GM18526 (cell line): Measurements from ENCODE around the gene CREB5.

ENCODE experiments used
- POLR2A ChIP-seq: IDR thresholded peaks from 3 replicates; pipeline ENCODE4 v1.6.1; 2011; ENCODE audit not compliant: insufficient read length; ENCODE audit errors: extremely low read depth

CREB5 gene

GRCh38 chr7:28656529-28656928 lies 244.2 kb downstream of the CREB5 start:
- TF ChIP-seq POLR2A: no peak

DNA sequence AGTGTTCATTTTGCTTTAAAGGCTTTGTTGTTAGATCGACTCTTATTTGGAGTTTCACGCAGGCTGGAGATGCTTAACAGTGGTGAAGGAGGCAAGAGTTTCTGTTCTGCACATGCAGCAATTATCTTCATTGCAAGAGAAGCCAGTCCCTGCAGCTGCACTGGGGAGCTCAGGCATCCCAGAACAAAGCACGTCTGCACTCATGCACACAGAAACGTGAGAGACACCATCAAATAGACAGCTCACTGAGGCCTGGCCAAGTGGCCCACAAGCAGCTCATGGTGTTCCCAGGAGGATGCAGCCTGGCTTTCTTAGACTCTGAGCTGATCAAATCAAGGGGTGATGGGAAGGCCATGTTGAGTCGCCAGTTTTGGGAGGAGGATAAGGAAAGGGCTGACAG lies 246.1 kb downstream of the CREB5 start:
- no peak for TF ChIP-seq POLR2A

DNA sequence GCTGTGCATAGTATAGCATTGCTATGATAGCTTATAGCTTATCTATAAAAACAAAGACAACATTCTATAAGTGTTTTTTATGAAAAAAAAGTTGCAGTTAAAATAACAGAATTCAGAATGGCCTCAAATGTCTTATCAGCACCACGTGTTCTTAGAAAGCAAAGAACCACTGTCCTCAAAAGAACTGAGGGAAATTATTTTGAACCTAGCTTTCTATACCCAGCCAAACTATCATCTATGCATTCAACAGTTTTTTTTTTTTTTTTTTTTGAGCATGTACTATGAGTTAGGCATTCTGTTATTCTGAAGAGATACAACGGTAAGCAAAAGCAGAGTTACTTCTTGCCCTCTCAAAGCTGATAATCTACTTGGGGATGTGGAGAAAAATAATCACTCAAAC lies 247.8 kb downstream of the CREB5 start:
- TF ChIP-seq POLR2A: no peak

DNA sequence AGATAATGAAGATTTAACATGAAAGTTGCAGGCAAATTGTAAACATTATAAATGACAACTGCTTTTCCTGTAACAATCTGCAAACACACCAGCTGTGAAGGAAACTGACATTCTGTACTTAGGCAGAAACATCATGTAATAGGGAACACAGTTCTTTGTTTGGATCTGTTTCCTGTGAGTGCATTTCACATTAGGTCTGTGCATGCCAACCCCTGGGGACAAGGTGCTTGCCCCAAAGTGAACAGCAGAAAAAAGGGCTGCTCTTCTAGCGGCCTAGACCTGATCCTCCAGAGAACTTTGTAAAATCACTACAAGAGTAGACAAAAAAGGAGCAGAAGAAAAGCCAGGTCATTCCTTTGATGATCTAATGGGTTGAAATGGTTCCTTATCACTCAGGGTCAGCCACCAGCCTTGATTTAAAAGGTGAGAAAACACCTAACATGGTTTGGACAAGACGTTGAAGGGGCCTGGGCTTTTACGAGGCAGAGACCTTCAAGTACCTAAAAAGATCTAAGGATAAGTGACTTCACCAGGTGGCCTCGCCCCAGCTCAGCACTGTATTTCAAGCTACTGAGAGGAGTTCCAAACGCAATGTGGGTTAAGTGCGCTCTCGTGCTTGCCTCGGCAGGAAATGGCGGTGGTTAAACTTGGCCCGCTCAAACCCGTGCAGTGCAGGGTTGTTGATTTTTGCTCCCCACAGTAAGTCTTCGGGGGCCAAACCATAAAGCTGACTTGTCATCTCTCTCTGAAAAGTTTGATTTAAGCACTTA lies 249.7 kb downstream of the CREB5 start:
- TF ChIP-seq POLR2A: no peak

GRCh38 chr7:28666154-28666553 lies 253.8 kb downstream of the CREB5 start:
- no peak for TF ChIP-seq POLR2A

DNA sequence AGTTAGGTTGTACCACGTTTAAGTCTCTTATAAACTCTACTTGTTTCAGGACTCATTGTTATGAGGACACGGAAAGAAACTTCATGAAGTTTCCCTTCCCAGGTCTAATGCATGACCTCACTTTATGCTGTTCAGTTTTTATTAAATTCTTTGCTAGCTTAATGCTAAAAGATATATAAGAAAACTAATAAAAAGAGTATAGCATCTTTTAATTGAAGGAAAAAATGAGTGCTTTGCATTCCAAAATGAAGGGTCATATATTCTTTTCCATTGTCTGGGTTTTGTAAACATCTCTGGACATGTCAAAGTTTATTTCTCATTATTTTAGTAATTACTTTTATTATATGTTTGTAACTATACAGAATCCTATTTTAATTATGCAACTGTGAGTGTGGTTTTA lies 255.8 kb downstream of the CREB5 start:
- no peak for TF ChIP-seq POLR2A

DNA sequence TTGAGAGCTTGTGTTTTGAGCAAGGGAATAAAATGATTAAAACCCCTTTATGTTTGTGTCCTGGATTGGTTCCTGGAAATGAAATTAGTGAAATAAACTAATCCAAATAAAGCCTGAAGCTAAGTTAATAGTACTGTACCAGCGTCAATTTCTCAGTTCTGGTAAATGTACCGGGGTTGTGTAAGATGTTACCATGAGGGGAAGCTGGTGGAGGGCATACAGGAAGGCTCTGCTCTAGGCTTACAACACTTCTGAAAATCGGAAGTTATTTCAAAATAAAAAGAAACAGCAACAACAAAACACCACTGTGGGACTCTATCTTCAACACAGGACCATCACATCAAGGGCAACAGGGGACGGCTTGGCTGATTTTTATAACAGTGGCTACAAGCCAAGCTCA lies 257.0 kb downstream of the CREB5 start:
- no peak for TF ChIP-seq POLR2A

DNA sequence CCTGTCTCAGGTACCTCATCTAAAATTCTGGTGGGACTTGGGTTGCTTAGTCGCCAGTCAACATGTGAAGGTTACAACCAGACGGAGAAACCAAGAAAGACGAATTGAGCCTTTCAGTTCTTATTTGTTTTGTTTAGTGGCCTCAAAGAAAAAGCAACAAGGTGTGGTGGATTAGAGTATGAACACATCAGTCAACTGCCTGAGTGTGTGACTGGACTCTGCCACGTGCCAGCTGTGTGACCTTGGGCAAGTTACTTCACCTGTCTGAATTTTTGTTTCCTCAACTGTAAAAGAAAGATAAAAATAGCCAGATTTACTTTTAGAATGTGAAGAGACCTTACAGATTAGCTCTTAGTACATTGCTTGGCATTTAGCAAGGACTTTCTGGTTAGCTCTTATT lies 259.2 kb downstream of the CREB5 start:
- TF ChIP-seq POLR2A: no peak

DNA sequence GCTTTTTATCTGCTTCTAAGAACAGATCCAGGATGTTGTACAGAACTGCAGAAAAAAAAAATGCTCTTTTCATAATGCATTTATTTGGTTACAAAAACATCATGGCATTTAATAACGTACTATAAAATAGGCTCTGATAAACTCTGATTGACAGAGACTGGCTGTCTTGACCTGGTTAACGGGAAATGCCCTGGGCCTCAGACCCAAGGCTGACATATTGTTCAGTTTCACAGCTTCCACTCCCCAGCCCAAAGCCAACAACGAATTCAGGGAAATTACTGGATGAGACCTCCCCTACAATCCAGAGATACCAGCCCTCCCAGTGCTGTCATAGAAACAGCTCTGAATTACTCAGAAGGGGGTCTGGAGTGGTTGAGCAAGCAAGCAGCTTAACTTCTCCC lies 260.1 kb downstream of the CREB5 start:
- TF ChIP-seq POLR2A: no peak

DNA sequence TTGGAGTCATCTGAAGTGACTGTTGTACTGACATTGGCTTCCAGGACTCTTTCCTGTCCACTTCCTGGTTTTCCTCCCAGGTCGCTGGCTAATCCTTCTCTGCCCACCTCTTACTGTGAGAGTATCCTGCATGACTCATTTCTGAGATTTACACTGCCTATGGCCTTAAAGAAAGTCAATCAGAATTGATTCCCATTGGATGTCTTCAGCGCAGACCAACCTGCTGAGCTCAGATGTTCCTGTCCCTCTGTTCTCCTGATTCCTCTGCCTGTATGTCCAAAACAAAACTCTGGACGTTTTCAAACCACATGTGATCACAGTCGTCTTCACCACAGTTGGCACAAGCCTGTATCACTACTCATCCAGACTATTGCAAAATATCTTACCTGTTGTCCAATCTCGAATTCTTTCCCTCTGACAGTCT lies 262.1 kb downstream of the CREB5 start:
- TF ChIP-seq POLR2A: no peak

GRCh38 chr7:28675429-28675828 lies 263.1 kb downstream of the CREB5 start:
- TF ChIP-seq POLR2A: no peak

DNA sequence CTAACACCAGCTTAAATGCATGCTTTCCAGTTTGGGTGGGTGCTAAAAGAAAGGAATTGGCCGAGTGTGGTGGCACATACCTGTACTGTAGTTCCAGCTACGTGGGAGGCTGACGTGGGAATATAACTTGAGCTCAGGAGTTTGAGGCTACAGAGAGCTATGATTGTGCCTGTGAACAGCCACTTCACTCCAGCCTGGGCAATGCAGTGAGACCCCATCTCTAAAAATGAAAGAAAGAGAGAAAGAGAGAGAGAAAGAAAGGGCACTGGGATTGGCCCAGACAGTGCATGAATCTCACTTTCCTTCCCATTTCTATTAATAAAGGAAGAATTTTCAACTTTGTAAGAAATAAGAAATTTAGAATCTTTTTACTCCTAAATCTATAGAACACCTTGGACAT lies 265.4 kb downstream of the CREB5 start:
- TF ChIP-seq POLR2A: no peak

DNA sequence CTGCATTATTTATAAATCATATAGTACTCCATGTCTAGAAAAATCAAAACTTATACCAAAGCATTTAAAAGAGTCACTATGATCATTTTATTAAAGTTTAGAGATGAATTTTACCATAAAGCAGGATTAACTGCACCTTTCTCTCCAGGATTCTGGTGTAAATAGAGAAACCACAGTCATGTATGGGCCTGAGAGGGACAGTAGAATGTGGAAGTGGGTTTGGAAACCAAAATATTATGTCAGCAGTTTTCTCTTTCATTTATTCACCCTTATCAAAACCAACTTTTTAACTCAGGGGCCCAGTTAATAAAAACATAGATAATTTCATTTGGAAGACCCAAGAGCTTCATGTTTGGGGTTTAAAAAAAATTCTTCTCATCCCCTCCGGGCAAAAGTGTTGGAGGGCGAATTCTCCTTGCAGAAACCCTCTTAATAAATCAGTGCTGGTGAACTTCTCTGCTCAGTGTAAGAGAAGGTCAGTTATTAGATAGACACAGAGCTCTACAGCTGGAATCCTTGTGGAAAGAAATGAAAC lies 266.2 kb downstream of the CREB5 start:
- no peak for TF ChIP-seq POLR2A

GRCh38 chr7:28681693-28682310 lies 269.5 kb downstream of the CREB5 start:
- TF ChIP-seq POLR2A: no peak

- no peak for TF ChIP-seq POLR2A
These were observed 270.5 kb downstream of the CREB5 start for GRCh38 chr7:28682801-28683200.

DNA sequence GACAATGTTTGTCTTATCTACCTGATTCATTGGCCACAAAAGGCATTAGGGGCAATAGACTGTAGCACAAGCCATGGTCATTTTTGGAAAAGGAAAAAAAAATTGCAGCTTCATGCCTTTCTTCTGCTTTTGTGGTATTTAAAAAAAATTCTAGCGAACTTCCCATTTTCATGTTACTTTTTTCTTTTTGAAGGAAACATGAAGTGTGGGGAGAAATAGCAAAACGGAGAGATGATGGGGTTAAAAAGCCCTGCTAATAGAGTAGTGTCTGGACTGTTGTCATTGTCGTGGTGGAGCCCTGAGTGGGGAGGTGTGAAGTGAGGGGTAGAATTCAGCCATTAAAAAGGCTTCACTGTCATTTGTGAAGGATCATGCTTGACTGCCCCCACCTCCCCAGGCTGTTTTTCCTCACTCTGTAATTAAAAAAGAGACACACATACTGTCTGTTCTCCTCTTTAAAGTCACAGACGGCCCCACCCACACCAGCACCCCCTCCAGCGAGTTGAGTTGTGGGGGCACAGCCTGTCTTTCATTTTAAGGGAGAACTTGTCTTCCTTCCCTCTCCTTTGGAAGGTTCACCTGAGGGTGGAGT lies 272.4 kb downstream of the CREB5 start:
- TF ChIP-seq POLR2A: no peak

- TF ChIP-seq POLR2A: no peak
These were observed 272.9 kb downstream of the CREB5 start for GRCh38 chr7:28685242-28685643.
